Erythroblast (primary cell): ENCODE data around the gene TBXT.

Source experiments
- GATA1 ChIP-seq: IDR thresholded peaks from 2 replicates; pipeline ENCODE4 v1.6.1; 2011; ENCODE audit warnings: low read depth, mild to moderate bottlenecking, control low read depth, low read length, moderate library complexity
- POLR2A ChIP-seq: IDR thresholded peaks from 2 replicates; pipeline ENCODE4 v1.6.1; 2011; ENCODE audit warnings: mild to moderate bottlenecking, low read length

DNA sequence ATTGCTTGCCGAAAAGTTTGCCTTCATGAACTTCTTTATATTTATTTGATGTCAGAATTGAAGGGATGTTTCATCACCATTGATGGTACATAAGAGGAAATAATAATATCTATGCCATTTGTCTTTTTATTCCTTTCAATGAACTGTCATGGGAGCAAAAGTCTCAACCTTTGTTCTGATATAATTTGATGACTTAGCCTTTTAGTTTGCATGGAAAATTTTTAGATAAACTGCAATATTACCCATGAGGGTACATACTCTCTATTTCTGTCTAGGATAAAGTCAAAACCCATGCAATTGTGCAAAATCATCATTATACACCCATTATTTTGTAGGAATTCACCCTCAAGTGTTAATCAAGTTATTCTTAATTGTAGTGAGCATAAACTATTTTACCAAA lies 15.9 kb downstream of the TBXT start:
- TF ChIP-seq POLR2A, result no peak
- TF ChIP-seq GATA1, result no peak
